ENCODE results near the gene TSPOAP1. TPM values are rescaled to one million over a fixed set of nuclear protein-coding genes. Genes with fewer than 3 reads are reported as not detected.

Gene TSPOAP1
- total RNA-seq, 8 experiments from 2014 or later = 0.76 to 23.0 (median 13.2) TPM

DNA sequence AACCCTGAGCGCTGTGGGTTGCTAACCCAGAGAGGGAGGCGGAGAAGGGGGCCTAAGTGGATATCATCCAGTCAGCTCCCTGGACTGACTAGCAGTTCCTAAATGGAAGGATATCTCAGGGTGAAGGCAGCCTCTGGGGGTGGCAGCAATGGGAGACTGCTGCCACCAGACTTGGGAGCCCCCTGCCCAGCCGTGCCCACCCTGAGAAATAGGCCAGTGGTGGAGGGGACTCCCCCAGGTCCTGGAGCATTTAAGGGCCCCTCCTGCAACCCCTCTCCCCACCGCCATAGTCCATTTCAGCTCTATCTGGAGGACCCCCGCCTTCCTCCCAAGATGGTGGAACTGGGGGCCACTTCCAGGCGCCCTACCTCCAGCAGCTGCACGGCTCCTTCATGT lies 8.4 kb downstream of the TSPOAP1 start:
- Histone ChIP-seq H3K27ac (no peak overlapping the region), H3K4me3 (no peak overlapping the region), H3K4me1 (replicated peaks in 1 of 2) (peaks cover 10 to 14% of the 10 kb centered on the region in 2 donors)
- in situ Hi-C loops (cut with MboI; ENCODE audit: low pct_unique_long_range_greater_than_20kb in 2 of 9, low sequenced_read_pairs in 9 of 9, unreplicated experiment in 9 of 9) = no loop called here
- ATAC-seq (replicated peaks in 6 of 8) = no peak
- 60 to 83% methylated on average over 1 to 3 of the region's 7 CpGs; no CpG with 5 or more reads in 8 of the 10 experiments for WGBS, 10 experiments

DNA sequence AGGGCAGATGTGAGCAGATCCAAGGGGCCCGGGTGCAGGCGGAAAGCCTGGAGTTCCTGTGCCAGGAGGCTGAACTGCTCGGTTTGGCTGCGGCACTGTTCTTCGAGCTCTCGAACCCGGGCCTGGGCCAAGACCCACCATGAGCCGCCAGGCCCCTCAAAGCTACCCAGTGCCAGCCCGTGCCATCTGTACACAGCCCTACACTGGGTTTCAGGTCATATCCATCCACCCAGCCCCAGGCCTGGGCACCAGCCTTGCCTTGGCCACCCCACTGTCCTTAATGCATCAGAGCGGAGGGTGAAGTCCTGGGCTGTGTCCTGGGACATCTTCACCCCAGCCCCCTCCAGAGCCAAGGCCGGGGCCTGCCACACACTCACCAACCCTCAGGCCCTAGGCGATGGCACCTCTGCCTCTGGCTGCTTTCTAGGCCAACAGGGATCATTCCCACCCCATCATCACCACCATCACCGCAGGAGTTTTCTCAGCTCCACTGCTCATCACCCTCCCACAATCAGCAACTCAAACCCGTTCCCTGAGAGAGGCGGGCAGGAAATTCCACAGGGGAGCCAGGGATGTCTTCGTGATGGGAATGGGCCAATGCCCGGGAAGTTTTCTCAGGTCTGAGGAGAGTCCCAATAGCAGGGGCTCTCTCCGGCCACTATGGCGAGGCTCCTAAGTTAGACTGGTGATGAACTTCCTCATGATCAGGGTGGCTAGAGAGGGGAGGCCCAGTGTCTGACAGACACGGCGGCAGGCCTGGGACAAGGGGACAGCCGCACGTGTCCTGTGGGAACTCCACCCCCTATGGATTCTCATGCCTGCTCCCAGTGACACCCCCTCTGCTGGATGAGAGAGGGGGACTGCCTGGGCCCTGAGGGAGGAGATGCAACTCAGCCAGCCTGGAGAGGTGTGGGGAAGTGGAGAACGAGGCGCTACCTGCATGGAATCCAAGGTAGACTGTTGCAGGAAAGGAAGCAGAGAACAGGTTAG lies 9.1 kb downstream of the TSPOAP1 start:
- no peak overlapping the region for H3K4me3 ChIP-seq
- H3K27ac ChIP-seq = no peak overlapping the region
- in situ Hi-C loops (cut with MboI; ENCODE audit: low pct_unique_long_range_greater_than_20kb in 2 of 9, low sequenced_read_pairs in 9 of 9, unreplicated experiment in 9 of 9) = loop anchor here in 1 of 9 experiments (10.0 kb wide), 1 partner anchor 125 kb away; no protein-coding TSS in a partner anchor
- H3K4me1 ChIP-seq (replicated peaks in 1 of 2) = peaks cover 7 to 9% of the 10 kb centered on the region in 2 donors
- 67 to 87% (median 73%) methylated on average over 3 to 4 of the region's 25 CpGs; no CpG with 5 or more reads in 7 of the 10 experiments for WGBS, 10 experiments
- ATAC-seq (replicated peaks in 6 of 8) = no peak

- no peak overlapping the region for H3K27ac ChIP-seq
- no peak overlapping the region for H3K4me3 ChIP-seq
- in situ Hi-C loops (cut with MboI; ENCODE audit: low pct_unique_long_range_greater_than_20kb in 2 of 9, low sequenced_read_pairs in 9 of 9, unreplicated experiment in 9 of 9) = loop anchor here in 1 of 9 experiments (10.0 kb wide), 1 partner anchor 126 kb away; no protein-coding TSS in a partner anchor
- ATAC-seq (replicated peaks in 6 of 8) = no peak
- WGBS, 10 experiments = 17 to 88% (median 80%) methylated on average over 1 to 4 of the region's 7 CpGs; no CpG with 5 or more reads in 2 of the 10 experiments
- H3K4me1 ChIP-seq (replicated peaks in 1 of 2) = peaks cover 1 to 2% of the 10 kb centered on the region in 2 donors
These were observed 9.9 kb downstream of the TSPOAP1 start for GRCh38 chr17:58318627-58319172.

DNA sequence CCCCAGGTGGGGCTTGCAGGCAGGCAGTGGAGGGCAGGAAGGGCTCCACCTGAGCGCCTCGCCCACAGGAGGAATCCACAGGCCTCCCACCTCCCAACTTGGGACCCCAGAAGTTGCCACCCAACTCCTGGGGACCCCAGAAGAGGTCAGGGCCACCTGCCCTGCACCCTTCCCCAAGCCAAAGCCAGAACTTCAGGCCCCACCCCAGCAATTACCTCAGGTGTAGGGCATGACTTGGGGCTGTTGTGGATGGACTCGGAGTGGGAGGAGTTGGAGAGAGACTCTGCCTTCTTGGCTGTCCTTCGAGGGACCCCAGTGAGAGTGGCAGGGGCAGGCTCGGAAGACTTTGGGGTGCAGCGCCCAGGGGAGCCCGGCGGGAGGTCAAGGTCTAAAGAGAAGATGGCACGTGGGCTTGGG lies 10.5 kb downstream of the TSPOAP1 start:
- H3K4me1 ChIP-seq (replicated peaks in 1 of 2) = no peaks in the 10 kb centered on the region
- no peak overlapping the region for H3K27ac ChIP-seq
- H3K4me3 ChIP-seq = no peak overlapping the region
- no peak for ATAC-seq (replicated peaks in 6 of 8)
- 60 to 100% (median 68%) methylated on average over 2 to 4 of the region's 9 CpGs; no CpG with 5 or more reads in 7 of the 10 experiments for WGBS, 10 experiments
- in situ Hi-C loops (cut with MboI; ENCODE audit: low pct_unique_long_range_greater_than_20kb in 2 of 9, low sequenced_read_pairs in 9 of 9, unreplicated experiment in 9 of 9) = loop anchor here in 1 of 9 experiments (10.0 kb wide), 1 partner anchor 127 kb away; no protein-coding TSS in a partner anchor

- Histone ChIP-seq H3K4me3 (no peak overlapping the region), H3K27ac (no peak overlapping the region), H3K4me1 (replicated peaks in 1 of 2) (no peaks in the 10 kb centered on the region)
- in situ Hi-C loops (cut with MboI; ENCODE audit: low pct_unique_long_range_greater_than_20kb in 2 of 9, low sequenced_read_pairs in 9 of 9, unreplicated experiment in 9 of 9) = loop anchor here in 1 of 9 experiments (10.0 kb wide), 1 partner anchor 127 kb away; no protein-coding TSS in a partner anchor
- 0 to 28% (median 0%) methylated on average over 1 to 3 of the region's 5 CpGs; no CpG with 5 or more reads in 4 of the 10 experiments for WGBS, 10 experiments
- ATAC-seq (replicated peaks in 6 of 8) = peak; percentile 42 to 84 (median 48)
These were observed 11.1 kb downstream of the TSPOAP1 start for GRCh38 chr17:58317421-58318064.

DNA sequence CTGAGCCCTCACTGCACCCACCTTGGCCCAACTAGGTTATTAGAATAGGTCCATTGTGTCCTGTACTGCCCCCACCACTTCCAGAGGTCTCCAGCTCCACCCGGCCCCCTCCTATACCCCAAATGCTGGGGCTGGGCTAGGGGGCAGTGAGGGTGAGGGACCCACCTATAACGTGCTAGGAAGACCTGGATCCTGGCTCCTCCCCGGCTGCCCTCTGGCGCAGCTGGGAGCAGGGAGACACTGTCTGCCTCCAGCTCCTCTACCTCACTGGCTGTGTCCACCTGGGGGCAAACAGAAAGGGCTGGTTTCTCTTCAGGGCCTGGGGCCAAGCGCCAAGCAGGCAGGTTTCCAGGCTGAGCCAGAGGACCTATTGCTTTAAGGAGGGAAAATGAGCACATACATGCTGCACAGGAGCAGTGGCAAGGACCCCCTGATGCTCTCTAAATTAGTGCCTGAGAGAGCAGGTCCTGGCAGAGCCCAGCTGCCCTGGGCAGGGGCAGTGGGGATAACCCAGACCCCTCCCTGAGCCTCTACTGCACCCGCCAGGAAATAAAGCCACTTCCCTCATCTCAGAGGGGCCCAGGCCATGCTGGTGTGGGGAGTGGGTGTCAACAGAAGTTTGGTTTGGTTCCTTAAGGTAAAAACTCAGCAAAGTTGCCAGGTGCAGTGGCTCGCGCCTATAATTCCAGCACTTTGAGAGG lies 12.2 kb downstream of the TSPOAP1 start:
- in situ Hi-C loops (cut with MboI; ENCODE audit: low pct_unique_long_range_greater_than_20kb in 2 of 9, low sequenced_read_pairs in 9 of 9, unreplicated experiment in 9 of 9) = loop anchor here in 1 of 9 experiments (10.0 kb wide), 1 partner anchor 128 kb away; no protein-coding TSS in a partner anchor
- no peak for ATAC-seq (replicated peaks in 6 of 8)
- WGBS, 10 experiments = 67 to 100% (median 87%) methylated on average over 1 to 4 of the region's 8 CpGs; no CpG with 5 or more reads in 5 of the 10 experiments

DNA sequence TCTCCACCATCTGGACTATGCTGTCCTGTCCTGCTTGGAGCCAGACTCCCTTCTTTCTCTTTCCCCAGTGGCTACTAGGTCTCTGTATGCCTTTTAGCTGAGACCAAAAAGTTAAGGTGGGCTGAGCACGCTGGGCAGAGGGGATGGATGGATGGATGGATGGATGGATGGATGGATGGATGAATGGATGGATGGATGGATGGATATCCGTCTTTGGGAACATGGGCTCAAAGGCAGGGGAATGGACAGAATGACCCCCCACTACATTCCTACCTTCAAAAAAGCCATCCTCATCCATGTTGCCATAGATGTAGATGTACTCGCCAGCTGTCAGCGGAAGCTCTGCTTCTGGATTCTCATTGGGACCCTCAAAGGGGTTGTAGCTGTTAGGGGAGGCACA lies 12.8 kb downstream of the TSPOAP1 start:
- in situ Hi-C loops (cut with MboI; ENCODE audit: low pct_unique_long_range_greater_than_20kb in 2 of 9, low sequenced_read_pairs in 9 of 9, unreplicated experiment in 9 of 9) = loop anchor here in 1 of 9 experiments (10.0 kb wide), 1 partner anchor 129 kb away; no protein-coding TSS in a partner anchor
- ATAC-seq (replicated peaks in 6 of 8) = no peak
- no peak overlapping the region for H3K4me3 ChIP-seq
- WGBS, 10 experiments = 36 to 92% (median 66%) methylated on average over 1 to 4 of the region's 4 CpGs; no CpG with 5 or more reads in 6 of the 10 experiments
- no peak overlapping the region for H3K27ac ChIP-seq
- no peaks in the 10 kb centered on the region for H3K4me1 ChIP-seq (replicated peaks in 1 of 2)

More for the DNA sequence above, 12.2 kb downstream of the TSPOAP1 start:
- no peak overlapping the region for H3K4me3 ChIP-seq
- no peak overlapping the region for H3K27ac ChIP-seq
- no peaks in the 10 kb centered on the region for H3K4me1 ChIP-seq (replicated peaks in 1 of 2)

GRCh38 chr17:58315281-58315711 lies 13.3 kb downstream of the TSPOAP1 start:
- ATAC-seq (replicated peaks in 6 of 8) = no peak
- in situ Hi-C loops (cut with MboI; ENCODE audit: low pct_unique_long_range_greater_than_20kb in 2 of 9, low sequenced_read_pairs in 9 of 9, unreplicated experiment in 9 of 9) = loop anchor here in 1 of 9 experiments (10.0 kb wide), 1 partner anchor 130 kb away; no protein-coding TSS in a partner anchor
- WGBS, 10 experiments = 47 to 100% (median 90%) methylated on average over 1 to 3 of the region's 6 CpGs; no CpG with 5 or more reads in 4 of the 10 experiments

GRCh38 chr17:58314706-58315015 lies 13.9 kb downstream of the TSPOAP1 start:
- H3K27ac ChIP-seq = no peak overlapping the region
- no peaks in the 10 kb centered on the region for H3K4me1 ChIP-seq (replicated peaks in 1 of 2)
- WGBS, 10 experiments = 43 to 100% (median 78%) methylated on average over 1 to 5 of the region's 6 CpGs; no CpG with 5 or more reads in 2 of the 10 experiments
- ATAC-seq (replicated peaks in 6 of 8) = no peak
- in situ Hi-C loops (cut with MboI; ENCODE audit: low pct_unique_long_range_greater_than_20kb in 2 of 9, low sequenced_read_pairs in 9 of 9, unreplicated experiment in 9 of 9) = loop anchor here in 1 of 9 experiments (10.0 kb wide), 1 partner anchor 130 kb away; no protein-coding TSS in a partner anchor
- no peak overlapping the region for H3K4me3 ChIP-seq

More at GRCh38 chr17:58315281-58315711, 13.3 kb downstream of the TSPOAP1 start:
- Histone ChIP-seq H3K27ac (no peak overlapping the region), H3K4me1 (replicated peaks in 1 of 2) (no peaks in the 10 kb centered on the region), H3K4me3 (no peak overlapping the region)

GRCh38 chr17:58313815-58314705 lies 14.5 kb downstream of the TSPOAP1 start:
- 22 to 100% (median 70%) methylated on average over 2 to 7 of the region's 7 CpGs; no CpG with 5 or more reads in 1 of the 10 experiments for WGBS, 10 experiments
- Histone ChIP-seq H3K27ac (no peak overlapping the region), H3K4me1 (replicated peaks in 1 of 2) (no peaks in the 10 kb centered on the region), H3K4me3 (no peak overlapping the region)
- in situ Hi-C loops (cut with MboI; ENCODE audit: low pct_unique_long_range_greater_than_20kb in 2 of 9, low sequenced_read_pairs in 9 of 9, unreplicated experiment in 9 of 9) = loop anchor here in 1 of 9 experiments (10.0 kb wide), 1 partner anchor 131 kb away; no protein-coding TSS in a partner anchor
- peak in 3 of 8 experiments; percentile 38 to 72 (median 61) for ATAC-seq (replicated peaks in 6 of 8)

DNA sequence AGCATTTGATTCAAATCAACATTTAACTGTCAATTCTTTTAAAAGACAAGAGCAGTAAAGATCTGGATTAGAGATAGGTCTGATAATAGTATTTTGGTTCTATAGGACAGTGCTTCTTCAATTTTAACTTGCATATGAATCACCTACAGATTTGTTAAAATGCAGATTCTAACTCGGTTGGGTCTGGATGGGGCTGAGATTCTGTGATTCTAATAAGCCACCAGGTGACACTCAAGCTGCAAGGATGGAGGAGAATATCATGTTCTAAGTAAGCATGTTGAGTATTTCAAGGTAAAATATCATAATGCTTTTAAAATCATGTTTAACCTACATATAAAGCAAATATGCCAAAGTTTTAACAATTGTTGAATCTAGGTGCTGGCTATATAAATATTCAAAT lies 15.8 kb downstream of the TSPOAP1 start:
- H3K4me1 ChIP-seq (replicated peaks in 1 of 2) = no peaks in the 10 kb centered on the region
- H3K27ac ChIP-seq = no peak overlapping the region
- no peak overlapping the region for H3K4me3 ChIP-seq
- in situ Hi-C loops (cut with MboI; ENCODE audit: low pct_unique_long_range_greater_than_20kb in 2 of 9, low sequenced_read_pairs in 9 of 9, unreplicated experiment in 9 of 9) = loop anchor here in 1 of 9 experiments (10.0 kb wide), 1 partner anchor 132 kb away; no protein-coding TSS in a partner anchor
- 0 to 50% (median 17%) methylated on average over 1 of the region's 1 CpG; no CpG with 5 or more reads in 2 of the 10 experiments for WGBS, 10 experiments
- no peak for ATAC-seq (replicated peaks in 6 of 8)
